ENCODE measurements around the gene PCBP1. TPM values are rescaled to one million over a fixed set of nuclear protein-coding genes. Genes with fewer than 3 reads are reported as not detected.

The PCBP1 gene
- 17.1 and 17.5 TPM in 2 replicates for total RNA-seq

- DNase-seq (ENCODE audit: low read depth) (peak; percentile 80), FAIRE-seq (no peak)
- no peak for TF ChIP-seq CTCF (IDR thresholded peaks at IDR 0.05; ENCODE audit: insufficient read depth, low read length, severe bottlenecking)
These were observed at the start of gene PCBP1 for GRCh38 chr2:70086838-70087701. TSS of gene PCBP1 (plus strand) at chr2:70087477. CDS start at chr2:70087744, 267 bp downstream.

GRCh38 chr2:70039366-70039765, 47.9 kb upstream of the PCBP1 start:
- no peak for TF ChIP-seq CTCF (IDR thresholded peaks at IDR 0.05; ENCODE audit: insufficient read depth, low read length, severe bottlenecking)
- H3K36me3 ChIP-seq (ENCODE audit: control insufficient read depth, insufficient read depth, low read length) = no peaks in the 10 kb centered on the region
- no peaks in the 10 kb centered on the region for H3K27me3 ChIP-seq (ENCODE audit: control insufficient read depth, insufficient read depth, low read length)
- FAIRE-seq (no peak), DNase-seq (ENCODE audit: low read depth) (no peak)
- no peak overlapping the region for H3K4me3 ChIP-seq (ENCODE audit: low read depth, low read length)

More at GRCh38 chr2:70086838-70087701, at the start of gene PCBP1:
- Histone ChIP-seq H3K27me3 (ENCODE audit: control insufficient read depth, insufficient read depth, low read length) (no peaks in the 10 kb centered on the region), H3K4me3 (ENCODE audit: low read depth, low read length) (peak within 1 kb of the TSS; percentile 80), H3K36me3 (ENCODE audit: control insufficient read depth, insufficient read depth, low read length) (peaks cover 5% of the 10 kb centered on the region)

GRCh38 chr2:70041663-70042062, 45.6 kb upstream of the PCBP1 start:
- H3K27me3 ChIP-seq (ENCODE audit: control insufficient read depth, insufficient read depth, low read length) = no peaks in the 10 kb centered on the region
- no peak overlapping the region for H3K4me3 ChIP-seq (ENCODE audit: low read depth, low read length)
- TF ChIP-seq CTCF (IDR thresholded peaks at IDR 0.05; ENCODE audit: insufficient read depth, low read length, severe bottlenecking) = no peak
- FAIRE-seq = no peak
- DNase-seq (ENCODE audit: low read depth) = peak; percentile 14
- H3K36me3 ChIP-seq (ENCODE audit: control insufficient read depth, insufficient read depth, low read length) = no peaks in the 10 kb centered on the region

GRCh38 chr2:70042246-70042645, 45.0 kb upstream of the PCBP1 start:
- no peak for TF ChIP-seq CTCF (IDR thresholded peaks at IDR 0.05; ENCODE audit: insufficient read depth, low read length, severe bottlenecking)
- Histone ChIP-seq H3K4me3 (ENCODE audit: low read depth, low read length) (no peak overlapping the region), H3K27me3 (ENCODE audit: control insufficient read depth, insufficient read depth, low read length) (no peaks in the 10 kb centered on the region), H3K36me3 (ENCODE audit: control insufficient read depth, insufficient read depth, low read length) (no peaks in the 10 kb centered on the region)
- FAIRE-seq (no peak), DNase-seq (ENCODE audit: low read depth) (no peak)

- Histone ChIP-seq H3K27me3 (ENCODE audit: control insufficient read depth, insufficient read depth, low read length) (no peaks in the 10 kb centered on the region), H3K4me3 (ENCODE audit: low read depth, low read length) (no peak overlapping the region), H3K36me3 (ENCODE audit: control insufficient read depth, insufficient read depth, low read length) (no peaks in the 10 kb centered on the region)
- no peak for TF ChIP-seq CTCF (IDR thresholded peaks at IDR 0.05; ENCODE audit: insufficient read depth, low read length, severe bottlenecking)
- FAIRE-seq = no peak
- DNase-seq (ENCODE audit: low read depth) = no peak
These were observed 43.9 kb upstream of the PCBP1 start for GRCh38 chr2:70043252-70043875.

Measured in bronchial epithelial cell (primary cell).